ENCODE data around the gene ZDHHC11.
"Not testable (repeated sequence)": the region's sequence is repeated elsewhere in the genome, so short reads cannot be mapped to it uniquely, and the experiment has no call there.

Gene ZDHHC11

GRCh38 chr5:811384-811783 is 39.4 kb downstream of the ZDHHC11 start:
- DNase-seq (ENCODE audit: low spot score), result not testable (repeated sequence)

GRCh38 chr5:807719-808514 is 42.9 kb downstream of the ZDHHC11 start:
- DNase-seq (ENCODE audit: low spot score), result not testable (repeated sequence)

GRCh38 chr5:801472-801871 is 49.3 kb downstream of the ZDHHC11 start:
- DNase-seq (ENCODE audit: low spot score), result no peak

GRCh38 chr5:801055-801454 is 49.7 kb downstream of the ZDHHC11 start:
- DNase-seq (ENCODE audit: low spot score), result not testable (repeated sequence)

- not testable (repeated sequence) for DNase-seq (ENCODE audit: low spot score)
Observed at GRCh38 chr5:798505-799138, 52.2 kb downstream of the ZDHHC11 start.

GRCh38 chr5:797986-798385 is 52.8 kb downstream of the ZDHHC11 start:
- DNase-seq (ENCODE audit: low spot score), result not testable (repeated sequence)

DNA sequence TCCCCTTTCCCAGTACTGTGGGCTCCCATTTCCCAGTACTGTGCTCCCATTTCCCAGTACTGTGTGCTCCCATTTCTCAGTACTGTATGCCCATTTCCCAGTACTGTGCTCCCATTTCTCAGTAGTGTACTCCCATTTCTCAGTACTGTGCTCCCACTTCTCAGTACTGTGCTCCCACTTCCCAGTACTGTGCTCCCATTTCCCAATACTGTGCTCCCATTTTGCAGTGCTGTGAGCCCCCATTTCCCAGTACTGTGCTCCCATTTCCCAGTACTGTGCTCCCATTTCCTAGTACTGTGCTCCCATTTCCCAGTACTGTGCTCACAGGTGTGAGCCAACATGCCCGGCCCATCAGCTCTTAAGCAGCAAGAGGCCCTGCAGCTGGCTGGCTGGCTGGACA is 54.9 kb downstream of the ZDHHC11 start:
- not testable (repeated sequence) for DNase-seq (ENCODE audit: low spot score)

DNA sequence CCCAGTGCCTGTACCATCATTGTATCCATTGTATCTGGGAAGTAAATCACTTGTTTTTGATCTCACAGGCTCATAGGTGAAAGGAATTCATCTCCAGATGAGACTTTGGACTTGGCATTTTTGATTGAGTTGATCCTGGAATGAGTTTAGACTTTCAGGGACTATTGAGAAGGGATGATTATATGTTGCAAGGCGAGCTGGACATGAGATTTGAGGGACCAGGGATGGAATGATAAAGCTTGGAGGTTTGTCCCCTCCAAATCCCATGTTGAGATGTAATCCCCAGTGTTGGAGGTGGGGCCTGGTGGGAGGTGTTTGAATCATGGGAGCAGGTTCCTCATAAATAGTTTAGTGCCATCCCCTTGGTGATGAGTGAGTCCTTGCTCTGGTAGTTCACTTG is 55.8 kb downstream of the ZDHHC11 start:
- DNase-seq (ENCODE audit: low spot score), result not testable (repeated sequence)

GRCh38 chr5:788703-789102 is 62.1 kb downstream of the ZDHHC11 start:
- DNase-seq (ENCODE audit: low spot score), result not testable (repeated sequence)

DNA sequence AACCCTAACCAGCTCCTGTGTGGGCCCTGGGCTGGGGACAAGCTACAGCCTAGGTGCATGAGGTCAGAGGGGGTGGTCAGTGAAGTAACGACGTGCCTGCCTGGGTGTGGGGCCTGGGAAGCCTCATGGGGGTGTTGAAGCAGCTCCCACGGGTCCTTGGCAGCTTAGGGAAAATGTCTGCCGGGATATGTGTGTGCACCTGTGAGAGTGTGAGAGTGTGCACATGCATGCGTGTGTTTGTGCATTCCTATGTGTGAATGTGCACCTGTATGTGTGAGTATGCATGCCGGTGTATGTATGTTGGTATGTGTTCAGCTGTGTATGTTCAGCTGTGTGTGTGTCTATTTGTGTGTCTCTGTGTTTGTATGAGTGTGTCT is 62.9 kb downstream of the ZDHHC11 start:
- DNase-seq (ENCODE audit: low spot score), result not testable (repeated sequence)

GRCh38 chr5:787224-787856 is 63.4 kb downstream of the ZDHHC11 start:
- not testable (repeated sequence) for DNase-seq (ENCODE audit: low spot score)

DNA sequence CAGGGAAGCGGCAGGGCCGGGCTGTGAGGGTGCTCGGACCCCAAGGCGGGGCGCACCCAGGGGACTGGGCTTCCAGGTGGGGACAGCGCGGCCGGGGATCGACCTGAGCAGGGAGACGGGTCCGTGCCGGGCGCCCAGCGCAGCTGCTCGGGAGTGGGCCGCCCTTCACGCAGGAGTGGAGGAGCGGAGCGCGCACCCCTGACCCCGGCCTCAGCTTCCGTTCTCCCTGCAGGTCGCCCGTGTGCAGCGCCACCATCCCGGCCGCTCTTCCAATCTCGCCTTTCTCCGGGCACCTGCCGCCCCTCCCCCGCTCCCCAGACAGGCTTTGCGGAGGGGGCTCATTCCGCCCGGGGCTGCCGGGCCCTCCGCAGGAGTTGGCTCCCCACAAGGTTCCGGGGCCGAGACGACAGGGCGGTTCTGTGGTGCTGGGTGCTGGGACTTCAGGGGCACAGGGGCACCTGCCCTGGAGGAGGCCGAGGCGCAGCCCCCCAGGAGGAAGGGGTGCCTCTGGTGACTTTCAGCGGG is 65.5 kb downstream of the ZDHHC11 start:
- not testable (repeated sequence) for DNase-seq (ENCODE audit: low spot score)

- not testable (repeated sequence) for DNase-seq (ENCODE audit: low spot score)
Observed at GRCh38 chr5:784428-785177, 66.2 kb downstream of the ZDHHC11 start, which contains the start of gene ZDHHC11B. TSS of gene ZDHHC11B (minus strand) at chr5:784729. CDS start at chr5:766919, 17,810 bp downstream.

DNA sequence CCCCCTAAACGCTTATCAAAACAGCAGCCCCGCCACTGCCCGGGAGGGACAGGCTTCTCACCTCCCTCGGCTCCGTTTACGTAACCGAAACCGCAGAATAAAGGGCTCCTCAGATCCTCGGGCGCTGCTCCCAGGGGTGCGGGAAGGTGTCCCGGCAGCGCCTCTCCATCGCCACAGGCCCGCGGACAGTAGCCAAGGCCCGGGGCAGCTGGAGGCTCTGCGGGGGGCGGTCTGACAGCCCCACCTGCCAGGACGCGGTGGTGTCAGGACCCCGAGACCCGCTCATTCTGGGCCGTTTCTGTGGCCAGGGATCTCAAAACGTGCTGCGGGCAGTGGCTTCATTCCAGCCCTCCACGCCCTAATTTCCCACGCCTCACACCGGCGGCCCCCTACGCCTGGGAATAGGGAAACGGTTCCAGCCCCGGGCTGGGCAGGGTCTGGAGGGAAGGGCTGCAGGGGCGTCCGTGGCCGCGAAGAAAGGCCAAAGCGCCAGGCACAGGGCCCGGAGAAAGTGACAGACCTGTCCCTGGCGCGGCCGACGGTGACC is 66.8 kb downstream of the ZDHHC11 start:
- DNase-seq (ENCODE audit: low spot score), result not testable (repeated sequence)

DNA sequence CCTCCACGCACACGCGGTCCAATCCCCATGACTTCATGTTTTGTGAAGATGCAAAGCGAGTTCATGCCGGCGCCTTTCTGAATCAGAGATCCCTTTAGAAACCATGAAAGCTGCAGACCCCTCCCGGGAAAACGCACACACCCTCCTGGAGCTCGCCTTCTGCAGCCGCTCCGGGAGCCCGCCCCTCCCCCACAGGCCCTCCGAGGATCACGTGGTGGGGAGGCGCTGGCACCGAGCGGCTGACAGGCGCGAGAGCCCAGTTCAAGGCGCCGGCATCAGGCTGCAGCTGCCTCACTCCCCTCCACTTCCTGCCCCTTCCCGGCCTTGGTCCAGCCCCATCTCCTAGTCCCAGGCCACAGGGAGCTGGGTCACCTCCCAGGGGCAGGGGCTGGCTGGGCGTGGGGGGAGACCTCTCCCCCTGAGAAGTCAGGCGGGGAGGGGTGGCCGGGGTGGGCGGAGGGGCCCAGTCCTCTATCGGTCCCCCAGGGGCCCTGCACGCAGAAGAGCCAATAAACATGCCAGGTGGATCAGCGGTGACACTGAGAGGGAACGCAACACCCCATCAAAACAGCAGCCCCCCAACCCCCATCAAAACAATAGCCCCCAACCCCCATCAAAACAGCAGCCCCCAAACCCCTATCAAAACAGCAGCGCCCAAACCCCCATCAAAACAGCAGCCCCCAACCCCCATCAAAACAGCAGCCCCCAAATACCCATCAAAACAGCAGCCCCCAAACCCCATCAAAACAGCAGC is 67.6 kb downstream of the ZDHHC11 start:
- DNase-seq (ENCODE audit: low spot score), result not testable (repeated sequence)

DNA sequence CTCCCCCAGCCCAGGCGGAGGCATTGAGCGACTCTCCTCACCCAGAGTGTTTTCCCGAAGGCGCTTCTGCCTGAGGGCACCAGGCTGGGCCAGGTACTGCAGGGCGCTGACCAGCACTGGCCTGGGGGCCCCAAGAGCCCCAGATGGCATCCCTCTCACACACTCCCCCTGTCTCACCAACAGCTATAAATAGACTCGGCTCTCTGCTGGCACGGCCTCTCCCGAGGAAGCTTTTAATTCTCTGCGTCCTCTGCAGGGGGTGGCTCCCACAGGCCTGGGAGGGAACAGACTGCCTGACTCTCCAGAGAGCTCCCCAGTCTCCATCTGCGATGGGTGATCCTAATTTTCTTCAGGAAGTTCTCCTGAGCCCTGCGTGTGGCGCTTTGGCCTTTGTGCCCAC is 68.4 kb downstream of the ZDHHC11 start:
- not testable (repeated sequence) for DNase-seq (ENCODE audit: low spot score)

DNA sequence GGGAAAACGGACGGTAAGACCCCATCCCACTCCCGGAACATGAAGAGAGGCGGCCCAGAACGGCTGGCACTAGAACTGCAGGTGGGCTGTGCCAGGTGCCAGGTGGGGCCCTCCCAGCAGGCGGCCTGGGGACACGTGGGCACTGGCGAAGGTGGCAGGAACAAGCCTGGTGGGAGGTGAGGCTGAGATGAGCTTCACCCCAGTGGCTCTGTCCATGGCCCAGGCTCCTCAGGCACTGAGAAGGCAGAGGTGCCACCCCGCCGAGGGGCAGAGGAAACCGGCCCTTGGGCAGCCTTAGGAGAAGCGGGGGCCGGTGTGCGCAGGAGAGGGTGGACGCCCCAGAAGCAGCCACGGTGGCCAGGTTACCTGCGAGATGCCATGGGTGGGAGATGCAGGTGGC is 70.2 kb downstream of the ZDHHC11 start:
- DNase-seq (ENCODE audit: low spot score), result not testable (repeated sequence)

GRCh38 chr5:778967-779366 is 71.8 kb downstream of the ZDHHC11 start:
- not testable (repeated sequence) for DNase-seq (ENCODE audit: low spot score)

GRCh38 chr5:778421-778820 is 72.4 kb downstream of the ZDHHC11 start:
- not testable (repeated sequence) for DNase-seq (ENCODE audit: low spot score)

DNA sequence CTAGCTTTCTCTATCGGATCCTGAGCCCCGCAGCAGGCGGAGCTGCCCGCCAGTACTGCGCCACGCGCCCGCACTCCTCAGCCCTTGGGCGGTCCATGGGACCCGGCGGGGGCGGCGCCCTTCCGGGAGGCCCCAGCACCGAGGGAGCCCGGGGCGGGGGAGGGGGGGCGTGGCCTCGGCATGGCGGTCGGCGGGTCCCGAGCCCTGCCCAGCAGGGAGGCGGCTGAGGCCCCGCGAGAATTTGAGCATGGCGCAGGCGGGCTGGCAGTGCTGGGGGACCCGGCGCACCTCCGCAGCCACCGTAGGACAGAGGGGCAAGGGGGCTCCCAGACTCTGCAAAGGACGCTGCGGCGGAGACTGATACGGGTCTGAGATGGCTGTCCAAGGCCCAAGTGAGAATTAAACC is 73.0 kb downstream of the ZDHHC11 start:
- no peak for DNase-seq (ENCODE audit: low spot score)

Data from hematopoietic multipotent progenitor cell treated with erythropoietin and hydrocortisone succinate and interleukin-3 and kit ligand, for 17 days (in vitro differentiated cells).